ENCODE results near the gene DLG2. TPM values are rescaled to one million over a fixed set of nuclear protein-coding genes. Genes with fewer than 3 reads are reported as not detected.

DLG2 gene
- total RNA-seq, 2 experiments from 2014 or later: 6.9 to 8.2 TPM

- H3K9me2 ChIP-seq (ENCODE audit: insufficient read depth, low read length): no peaks in the 10 kb centered on the region
- H4K20me1 ChIP-seq (ENCODE audit: insufficient read depth, low read length): no peaks in the 10 kb centered on the region
- POLR2A ChIA-PET: interaction anchor here (0.8 to 1.7 kb wide), 5 partner anchors 10 to 27 kb away, joined by 3 to 6 read pairs (median 3); no protein-coding TSS in a partner anchor
- no peak overlapping the region for H3K4me2 ChIP-seq (ENCODE audit: low read length)
- no peak for DNase-seq (ENCODE audit: low spot score)
- no peaks in the 10 kb centered on the region; the same call in 1 of the 2 replicates for H3K9me3 ChIP-seq (ENCODE audit: low read length)
- peaks cover 32% of the 10 kb centered on the region for H3K4me1 ChIP-seq (ENCODE audit: insufficient read depth, low read length, poor library complexity, severe bottlenecking)
- BruUV-seq (replicated peaks): no TSS peak
- no peak overlapping the region for H3K4me3 ChIP-seq (ENCODE audit: low read depth, low read length, poor library complexity, severe bottlenecking)
- H3K79me2 ChIP-seq (ENCODE audit: insufficient read depth, low read depth, low read length): no peaks in the 10 kb centered on the region
- no peaks in the 10 kb centered on the region; the same call in 1 of the 2 replicates for H3K36me3 ChIP-seq (ENCODE audit: insufficient read depth, low read length)
- H3K27ac ChIP-seq (ENCODE audit: low read depth, low read length, poor library complexity, severe bottlenecking): no peak overlapping the region
- TF ChIP-seq, protein P1, sequence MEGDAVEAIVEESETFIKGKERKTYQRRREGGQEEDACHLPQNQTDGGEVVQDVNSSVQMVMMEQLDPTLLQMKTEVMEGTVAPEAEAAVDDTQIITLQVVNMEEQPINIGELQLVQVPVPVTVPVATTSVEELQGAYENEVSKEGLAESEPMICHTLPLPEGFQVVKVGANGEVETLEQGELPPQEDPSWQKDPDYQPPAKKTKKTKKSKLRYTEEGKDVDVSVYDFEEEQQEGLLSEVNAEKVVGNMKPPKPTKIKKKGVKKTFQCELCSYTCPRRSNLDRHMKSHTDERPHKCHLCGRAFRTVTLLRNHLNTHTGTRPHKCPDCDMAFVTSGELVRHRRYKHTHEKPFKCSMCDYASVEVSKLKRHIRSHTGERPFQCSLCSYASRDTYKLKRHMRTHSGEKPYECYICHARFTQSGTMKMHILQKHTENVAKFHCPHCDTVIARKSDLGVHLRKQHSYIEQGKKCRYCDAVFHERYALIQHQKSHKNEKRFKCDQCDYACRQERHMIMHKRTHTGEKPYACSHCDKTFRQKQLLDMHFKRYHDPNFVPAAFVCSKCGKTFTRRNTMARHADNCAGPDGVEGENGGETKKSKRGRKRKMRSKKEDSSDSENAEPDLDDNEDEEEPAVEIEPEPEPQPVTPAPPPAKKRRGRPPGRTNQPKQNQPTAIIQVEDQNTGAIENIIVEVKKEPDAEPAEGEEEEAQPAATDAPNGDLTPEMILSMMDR (conservative IDR thresholded peaks at IDR 0.05; ENCODE audit: low read length): no peak
- TF ChIP-seq EZH2phosphoT487 (IDR thresholded peaks at IDR 0.05; ENCODE audit: borderline replicate concordance, low read depth, low read length): no peak
- intact Hi-C loops (cut with micrococcal nuclease; ENCODE audit: unreplicated experiment): no loop called here
- CTCF ChIA-PET (ENCODE audit: unreplicated experiment): no interaction called here
- no peak overlapping the region for H2AFZ ChIP-seq (ENCODE audit: low read length)
These were observed 540.5 kb downstream of the DLG2 start for GRCh38 chr11:85086504-85087284.

- no peak overlapping the region for H3K27ac ChIP-seq (ENCODE audit: low read depth, low read length, poor library complexity, severe bottlenecking)
- BruUV-seq (replicated peaks): no TSS peak
These were observed 550.4 kb downstream of the DLG2 start for GRCh38 chr11:85076535-85077330.

More at GRCh38 chr11:85076535-85077330, 550.4 kb downstream of the DLG2 start:
- no peaks in the 10 kb centered on the region for H3K9me2 ChIP-seq (ENCODE audit: insufficient read depth, low read length)
- DNase-seq (ENCODE audit: low spot score): no peak
- no peaks in the 10 kb centered on the region for H3K9me3 ChIP-seq (ENCODE audit: low read length)
- H2AFZ ChIP-seq (ENCODE audit: low read length): peak overlapping the region; percentile 78
- no peaks in the 10 kb centered on the region for H3K79me2 ChIP-seq (ENCODE audit: insufficient read depth, low read depth, low read length)
- POLR2A ChIA-PET: interaction anchor here (0.8 to 1.4 kb wide), 6 partner anchors 10 to 94 kb away, joined by 3 to 4 read pairs (median 3); no protein-coding TSS in a partner anchor
- H3K4me1 ChIP-seq (ENCODE audit: insufficient read depth, low read length, poor library complexity, severe bottlenecking): peaks cover 15% of the 10 kb centered on the region
- no peaks in the 10 kb centered on the region for H3K36me3 ChIP-seq (ENCODE audit: insufficient read depth, low read length)
- H4K20me1 ChIP-seq (ENCODE audit: insufficient read depth, low read length): no peaks in the 10 kb centered on the region
- H3K4me3 ChIP-seq (ENCODE audit: low read depth, low read length, poor library complexity, severe bottlenecking): no peak overlapping the region
- intact Hi-C loops (cut with micrococcal nuclease; ENCODE audit: unreplicated experiment): no loop called here
- peak overlapping the region; percentile 33 for H3K4me2 ChIP-seq (ENCODE audit: low read length)
- TF ChIP-seq EZH2phosphoT487 (IDR thresholded peaks at IDR 0.05; ENCODE audit: borderline replicate concordance, low read depth, low read length): no peak
- TF ChIP-seq, protein P1 (conservative IDR thresholded peaks at IDR 0.05; ENCODE audit: low read length): no peak
- CTCF ChIA-PET (ENCODE audit: unreplicated experiment): no interaction called here
